SJSA1 (cell line): ENCODE results near the gene SLIT1. TPM values are rescaled to one million over a fixed set of nuclear protein-coding genes. Genes with fewer than 3 reads are reported as not detected.
A peak's percentile ranks its signal among the peaks of the same experiment; 100 is the strongest.

Source experiments
- DNase-seq, 2 experiments: peaks; one replicate each; pipeline ENCODE4 v3.0.0-alpha.2; 2015 to 2020; ENCODE audit warnings: low spot score in 2 of 2, low read depth in 1 of 2
- H3K27ac ChIP-seq: fragments of 250-450 bp; sonication (Bioruptor Pico); 2 replicates; pipeline ENCODE4 v1.5.1; 2020; ENCODE audit warnings: mild to moderate bottlenecking, moderate library complexity
- H3K27me3 ChIP-seq: fragments of 250-450 bp; sonication (Bioruptor Pico); replicated peaks from 2 replicates; pipeline ENCODE4 v1.5.1; 2020; ENCODE audit warnings: mild to moderate bottlenecking, moderate library complexity
- H3K36me3 ChIP-seq: fragments of 250-450 bp; sonication (Bioruptor Pico); 2 replicates; pipeline ENCODE4 v1.5.1; 2020; ENCODE audit warnings: mild to moderate bottlenecking
- H3K4me1 ChIP-seq: fragments of 250-450 bp; sonication (Bioruptor Pico); replicated peaks from 2 replicates; pipeline ENCODE4 v1.6.1; 2021; ENCODE audit warnings: mild to moderate bottlenecking
- H3K4me3 ChIP-seq: fragments of 250-450 bp; sonication (Bioruptor Pico); 2 replicates; pipeline ENCODE4 v1.5.1; 2020; ENCODE audit warnings: mild to moderate bottlenecking
- H3K9me3 ChIP-seq: fragments of 250-450 bp; sonication (Bioruptor Pico); replicated peaks from 2 replicates; pipeline ENCODE4 v1.5.1; 2020; ENCODE audit warnings: mild to moderate bottlenecking
- total RNA-seq: library from RNA; depleted of rRNA; stranded (reverse); fragments of >200 nt; shearing (Covaris generic); gene quantifications from 2 replicates; pipeline ENCODE4 v1.2.3, GENCODE V29; 2014

SLIT1 gene
- total RNA-seq, 1 experiment from 2014 or later = not detected

DNA sequence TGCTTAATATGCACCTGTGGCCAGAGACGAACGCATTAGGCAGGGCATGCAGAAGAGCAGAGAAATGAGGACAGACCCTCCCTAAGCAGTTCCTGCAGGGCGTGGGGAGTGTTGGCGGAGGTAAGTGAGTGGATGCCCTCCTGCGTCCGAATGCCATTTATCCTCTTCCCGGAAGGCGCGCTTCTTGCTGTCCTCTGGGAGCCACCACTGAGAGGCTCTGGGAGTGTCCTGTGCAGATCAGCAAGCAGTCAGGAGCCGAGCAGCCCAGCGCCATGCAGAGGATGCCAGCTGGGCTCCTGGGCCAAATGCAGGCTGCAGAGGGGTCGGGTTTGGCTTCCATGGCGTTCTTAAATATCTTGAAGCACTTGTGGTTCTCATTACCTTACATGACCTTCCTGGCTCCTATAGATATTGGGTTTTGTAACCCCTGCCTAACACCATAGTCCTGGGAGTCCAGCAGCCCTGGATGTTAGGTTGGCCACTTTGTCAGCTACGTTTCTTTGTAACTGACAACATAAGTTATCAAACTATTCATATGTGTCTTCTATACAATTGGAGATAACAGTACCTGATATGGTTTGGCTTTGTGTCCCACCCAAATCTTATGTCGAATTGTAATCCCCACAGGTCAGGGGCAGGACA lies 30.0 kb upstream of the SLIT1 start:
- H3K36me3 ChIP-seq = no peaks in the 10 kb centered on the region
- no peak for DNase-seq
- peaks cover 3% of the 10 kb centered on the region; the same call in 1 of the 2 replicates for H3K4me1 ChIP-seq
- H3K27me3 ChIP-seq = no peaks in the 10 kb centered on the region
- H3K9me3 ChIP-seq = no peaks in the 10 kb centered on the region
- H3K4me3 ChIP-seq = no peak overlapping the region
- H3K27ac ChIP-seq = no peak overlapping the region

DNA sequence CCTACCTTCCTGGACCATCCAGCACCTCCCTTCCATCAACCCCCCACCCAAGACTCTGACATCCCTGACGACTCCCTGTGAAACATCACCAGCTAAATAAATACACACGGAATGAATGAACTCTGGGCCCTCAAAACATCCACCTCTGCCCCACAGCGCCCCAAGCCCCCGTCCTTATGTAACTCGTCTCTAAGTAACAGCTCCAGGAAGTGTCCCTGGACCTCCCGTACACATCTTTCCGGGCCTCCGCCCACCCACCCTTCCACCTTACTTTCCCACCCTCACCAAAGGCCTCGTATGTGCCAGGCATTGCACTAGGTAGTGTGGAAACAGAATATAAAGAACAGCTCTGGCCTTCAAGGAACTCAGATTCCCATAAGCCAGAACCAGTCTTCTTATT lies 27.7 kb upstream of the SLIT1 start:
- H3K9me3 ChIP-seq = no peaks in the 10 kb centered on the region
- no peak for DNase-seq
- no peaks in the 10 kb centered on the region; the same call in 1 of the 2 replicates for H3K27me3 ChIP-seq
- no peak overlapping the region for H3K4me3 ChIP-seq
- no peak overlapping the region for H3K27ac ChIP-seq
- peaks cover 3% of the 10 kb centered on the region; the same call in 1 of the 2 replicates for H3K4me1 ChIP-seq
- H3K36me3 ChIP-seq = no peaks in the 10 kb centered on the region

DNA sequence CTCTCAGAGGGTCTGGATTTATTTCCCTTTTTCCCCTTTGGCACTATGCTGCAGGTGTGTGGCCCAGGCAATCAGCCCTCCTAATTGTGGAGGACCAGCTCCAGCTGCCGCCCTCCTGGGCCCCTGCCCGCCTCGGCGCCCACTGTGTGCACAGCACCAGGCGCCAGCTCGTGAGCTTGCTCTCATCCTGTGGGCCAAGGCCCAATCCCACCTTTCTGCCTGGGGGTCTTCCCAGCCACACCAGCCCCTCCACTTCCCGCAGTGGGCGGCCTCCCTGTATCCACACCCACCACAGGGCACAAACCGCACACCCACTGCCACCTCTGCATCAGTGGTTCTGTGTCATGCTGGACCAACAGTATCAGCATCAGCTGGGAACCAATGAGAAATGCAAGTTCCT lies 25.5 kb upstream of the SLIT1 start:
- H3K4me3 ChIP-seq = no peak overlapping the region
- H3K9me3 ChIP-seq = no peaks in the 10 kb centered on the region
- H3K27me3 ChIP-seq = no peaks in the 10 kb centered on the region; the same call in 1 of the 2 replicates
- H3K36me3 ChIP-seq = no peaks in the 10 kb centered on the region
- no peak overlapping the region for H3K27ac ChIP-seq
- H3K4me1 ChIP-seq = no peaks in the 10 kb centered on the region
- no peak for DNase-seq

DNA sequence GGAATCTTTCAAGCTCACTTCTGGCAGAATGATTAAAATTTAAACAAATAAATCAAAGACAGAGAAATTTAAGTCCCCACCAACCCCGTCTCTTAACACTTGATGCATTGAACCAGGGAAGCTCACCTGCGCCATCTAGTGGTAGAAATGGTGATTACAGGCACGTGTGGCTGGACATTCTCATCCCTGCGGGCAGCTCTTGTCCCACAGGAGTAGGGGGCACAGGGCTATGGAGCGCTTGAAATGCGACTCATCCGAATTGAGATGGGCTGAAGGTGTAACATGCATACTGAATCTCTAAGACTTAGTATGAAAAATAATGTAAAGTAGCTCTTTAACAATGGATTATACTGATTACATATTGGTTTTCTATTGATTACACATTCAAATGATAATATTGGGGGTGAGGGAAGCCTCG lies 24.8 kb upstream of the SLIT1 start:
- H3K27ac ChIP-seq = no peak overlapping the region
- no peak overlapping the region for H3K4me3 ChIP-seq
- H3K4me1 ChIP-seq = no peaks in the 10 kb centered on the region
- no peaks in the 10 kb centered on the region for H3K9me3 ChIP-seq
- no peaks in the 10 kb centered on the region for H3K36me3 ChIP-seq
- DNase-seq = peak; percentile 54 to 67
- no peaks in the 10 kb centered on the region; the same call in 1 of the 2 replicates for H3K27me3 ChIP-seq

DNA sequence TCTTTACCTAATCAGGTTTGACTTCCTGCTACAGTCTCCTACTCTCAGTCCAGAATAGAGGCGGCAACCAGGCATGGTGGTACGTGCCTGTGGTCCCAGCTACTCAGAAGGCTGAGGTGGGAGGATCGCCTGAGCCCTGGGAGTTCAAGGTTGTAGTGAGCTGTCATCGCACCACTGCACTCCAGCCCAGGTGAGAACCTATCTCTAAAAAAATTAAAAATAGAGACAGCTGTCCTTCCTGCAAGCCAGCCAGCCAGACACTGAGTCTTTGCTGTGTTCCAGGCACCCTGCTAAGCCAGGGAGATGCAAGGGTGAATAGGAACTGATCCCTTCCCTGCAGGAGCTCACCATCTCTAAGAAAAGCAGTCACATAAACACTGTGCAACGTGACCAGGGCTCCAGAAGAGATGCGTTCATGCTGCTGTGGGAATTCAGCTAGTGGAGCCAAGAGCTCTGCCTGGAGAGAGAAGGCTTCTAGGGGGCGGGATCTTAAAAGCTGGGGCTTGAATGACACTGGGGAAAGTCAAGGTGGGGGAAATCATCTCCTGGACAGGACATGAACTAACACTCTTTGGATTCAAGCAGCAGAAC lies 22.1 kb upstream of the SLIT1 start:
- Histone ChIP-seq H3K27ac (no peak overlapping the region), H3K4me1 (no peaks in the 10 kb centered on the region), H3K36me3 (no peaks in the 10 kb centered on the region), H3K9me3 (no peaks in the 10 kb centered on the region), H3K27me3 (peaks cover 1% of the 10 kb centered on the region; the same call in 1 of the 2 replicates), H3K4me3 (no peak overlapping the region)
- no peak for DNase-seq

DNA sequence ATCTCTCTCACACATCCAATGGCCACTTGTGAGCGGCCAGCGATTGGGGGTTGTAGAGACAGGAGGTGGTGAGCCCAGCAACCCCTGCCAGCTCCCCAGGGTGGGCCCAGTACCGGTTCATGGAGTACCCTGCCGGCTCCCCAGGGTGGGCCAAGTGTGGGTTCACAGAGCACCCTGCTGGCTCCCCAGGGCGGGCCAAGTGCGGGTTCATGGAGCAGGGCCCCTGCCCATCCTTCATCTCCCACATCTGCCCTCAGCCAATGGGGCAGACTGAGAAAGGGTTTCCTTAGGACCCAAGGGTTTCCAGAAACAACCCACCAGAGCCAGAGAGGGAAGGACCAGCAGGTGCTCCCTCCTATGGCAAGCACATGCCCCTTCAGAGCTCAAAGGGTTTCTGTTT lies 21.4 kb upstream of the SLIT1 start:
- no peaks in the 10 kb centered on the region for H3K9me3 ChIP-seq

DNA sequence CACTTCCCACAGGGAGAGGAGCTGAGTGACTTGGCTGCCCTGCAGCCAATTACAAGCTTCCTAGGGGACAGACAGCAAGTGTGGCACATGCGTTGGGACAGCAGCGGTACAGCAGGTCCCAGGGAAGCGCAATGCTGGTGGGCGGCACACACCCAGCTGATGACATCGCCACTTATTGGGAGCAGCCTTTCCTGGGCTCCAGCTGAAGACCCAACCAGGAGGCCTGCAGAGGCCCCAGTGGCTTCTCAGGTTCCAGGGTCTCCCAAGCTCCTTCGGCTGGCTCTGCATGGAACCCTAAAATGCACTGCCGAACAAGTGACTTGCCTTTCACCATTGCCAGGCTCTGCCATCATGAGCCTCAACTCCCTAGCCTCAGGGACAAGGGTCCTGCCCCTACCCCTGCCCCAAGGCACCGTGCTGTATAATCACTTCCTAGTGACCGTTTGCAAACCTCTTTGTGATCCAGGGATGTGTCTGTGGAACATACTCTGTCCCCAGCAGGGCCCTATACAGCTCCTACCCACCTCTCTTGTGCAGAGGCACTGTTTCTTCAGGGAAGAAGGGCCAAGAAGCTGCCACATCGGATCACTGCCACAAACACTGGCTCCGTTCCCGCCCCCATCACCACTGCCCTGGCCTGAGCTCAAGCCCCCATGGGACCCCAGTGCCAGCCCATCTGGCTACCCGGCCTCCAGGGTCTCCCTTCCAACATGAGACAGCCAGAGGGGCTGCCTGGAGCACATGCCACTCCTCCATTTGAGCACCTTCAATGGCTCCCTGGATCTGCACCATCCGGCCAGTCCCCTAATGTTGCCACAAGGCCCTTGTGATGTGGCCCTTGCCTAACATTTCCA lies 19.3 kb upstream of the SLIT1 start:
- Histone ChIP-seq H3K4me1 (peaks cover 13% of the 10 kb centered on the region; the same call in 1 of the 2 replicates), H3K36me3 (no peaks in the 10 kb centered on the region), H3K27me3 (peaks cover 11% of the 10 kb centered on the region), H3K4me3 (no peak overlapping the region), H3K27ac (no peak overlapping the region), H3K9me3 (no peaks in the 10 kb centered on the region)
- no peak for DNase-seq

More for the DNA sequence above, 21.4 kb upstream of the SLIT1 start:
- Histone ChIP-seq H3K27ac (no peak overlapping the region), H3K4me3 (no peak overlapping the region), H3K4me1 (no peaks in the 10 kb centered on the region), H3K36me3 (no peaks in the 10 kb centered on the region), H3K27me3 (peaks cover 2% of the 10 kb centered on the region; the same call in 1 of the 2 replicates)
- DNase-seq = no peak

DNA sequence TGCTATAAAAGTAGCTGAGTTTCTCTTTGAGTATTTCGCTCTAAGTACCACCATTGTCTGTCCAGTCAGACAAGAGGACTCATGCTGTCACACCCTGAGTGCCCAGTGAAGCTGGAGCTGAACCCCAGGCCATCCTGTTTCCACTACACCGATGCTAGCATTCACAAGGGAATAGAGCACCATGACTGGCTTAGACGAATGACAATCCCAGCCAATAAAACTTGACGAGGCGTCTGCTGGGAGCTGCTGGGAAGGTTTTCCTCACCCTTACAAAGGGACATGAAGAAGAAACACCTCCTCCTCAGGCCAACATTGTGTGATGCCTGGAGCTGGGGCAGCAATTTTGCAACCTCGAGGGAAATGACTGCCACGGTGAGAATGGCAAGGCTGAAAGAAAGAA lies 17.5 kb upstream of the SLIT1 start:
- no peaks in the 10 kb centered on the region for H3K9me3 ChIP-seq
- peaks cover 13% of the 10 kb centered on the region; the same call in 1 of the 2 replicates for H3K4me1 ChIP-seq
- H3K27me3 ChIP-seq = peaks cover 20% of the 10 kb centered on the region
- H3K27ac ChIP-seq = no peak overlapping the region
- no peaks in the 10 kb centered on the region for H3K36me3 ChIP-seq
- no peak overlapping the region for H3K4me3 ChIP-seq
- DNase-seq = no peak

DNA sequence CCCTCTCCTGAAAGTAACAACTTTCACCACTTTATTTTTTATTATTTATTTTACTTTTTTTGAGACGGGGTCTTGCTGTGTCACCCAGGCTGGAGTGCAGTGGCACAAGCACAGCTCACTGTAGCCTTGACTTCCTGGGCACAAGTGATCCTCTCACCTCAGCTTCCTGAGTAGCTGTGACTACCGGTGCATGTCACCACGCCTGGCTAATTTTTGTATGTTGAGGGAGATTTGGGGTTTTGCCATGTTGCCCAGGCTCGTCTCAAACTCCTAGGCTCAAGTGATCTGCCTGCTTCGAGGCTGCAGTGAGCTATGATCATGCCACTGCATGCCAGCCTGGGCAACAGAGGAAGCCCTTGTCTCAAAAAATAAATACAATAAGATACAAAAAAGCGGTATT lies 14.9 kb upstream of the SLIT1 start:
- DNase-seq = no peak
- Histone ChIP-seq H3K4me1 (peaks cover 21% of the 10 kb centered on the region; the same call in 1 of the 2 replicates), H3K36me3 (no peaks in the 10 kb centered on the region), H3K27me3 (peaks cover 42% of the 10 kb centered on the region), H3K9me3 (no peaks in the 10 kb centered on the region), H3K4me3 (no peak overlapping the region), H3K27ac (no peak overlapping the region)

DNA sequence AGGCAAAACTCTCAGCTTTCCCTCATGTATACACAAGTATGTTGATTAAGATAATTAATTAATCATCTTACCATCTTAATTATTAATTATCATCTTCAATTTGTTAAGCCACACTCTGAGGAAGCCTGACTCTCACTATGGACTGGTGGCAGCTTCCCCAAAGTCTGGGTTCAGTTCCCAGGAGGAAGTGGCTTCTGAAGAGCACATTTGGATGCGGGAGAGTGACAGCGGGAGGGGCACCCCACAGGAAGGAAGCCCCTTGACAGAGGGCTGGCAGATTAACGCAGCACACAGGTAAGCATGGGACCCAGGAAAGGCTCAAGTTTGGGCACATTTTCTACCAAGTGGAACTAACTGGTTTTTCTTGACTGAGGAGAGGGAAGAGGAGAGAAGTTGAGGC lies 13.4 kb upstream of the SLIT1 start:
- Histone ChIP-seq H3K36me3 (no peaks in the 10 kb centered on the region), H3K27me3 (peaks cover 56% of the 10 kb centered on the region), H3K9me3 (no peaks in the 10 kb centered on the region), H3K4me3 (no peak overlapping the region), H3K4me1 (peaks cover 21% of the 10 kb centered on the region; the same call in 1 of the 2 replicates), H3K27ac (no peak overlapping the region)
- no peak for DNase-seq

DNA sequence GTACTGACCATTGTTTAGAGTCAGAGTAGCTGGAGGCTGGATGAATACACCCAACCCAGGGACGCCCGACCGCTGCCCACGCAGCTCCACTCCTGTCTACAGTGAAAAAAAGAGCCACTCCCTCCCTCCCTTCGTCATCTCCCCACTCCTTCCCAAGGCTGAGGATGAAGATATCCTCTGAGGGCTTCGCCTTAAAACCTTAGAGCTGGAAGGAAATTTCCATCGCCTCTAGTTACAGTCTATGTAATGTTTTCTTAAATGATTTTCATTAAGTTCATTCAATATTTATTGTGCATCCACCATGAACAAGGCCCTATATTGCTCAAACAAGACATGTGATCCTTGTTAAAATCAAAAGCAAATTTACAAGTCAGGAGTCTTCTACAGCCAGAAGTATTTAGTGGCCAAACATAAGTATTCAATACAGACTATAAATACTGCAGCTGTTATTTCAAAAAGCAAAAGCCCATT lies 11.3 kb upstream of the SLIT1 start:
- no peaks in the 10 kb centered on the region for H3K36me3 ChIP-seq
- no peak overlapping the region for H3K27ac ChIP-seq
- peaks cover 71% of the 10 kb centered on the region for H3K27me3 ChIP-seq
- H3K9me3 ChIP-seq = no peaks in the 10 kb centered on the region
- no peak overlapping the region for H3K4me3 ChIP-seq
- no peak for DNase-seq
- peaks cover 21% of the 10 kb centered on the region; the same call in 1 of the 2 replicates for H3K4me1 ChIP-seq

DNA sequence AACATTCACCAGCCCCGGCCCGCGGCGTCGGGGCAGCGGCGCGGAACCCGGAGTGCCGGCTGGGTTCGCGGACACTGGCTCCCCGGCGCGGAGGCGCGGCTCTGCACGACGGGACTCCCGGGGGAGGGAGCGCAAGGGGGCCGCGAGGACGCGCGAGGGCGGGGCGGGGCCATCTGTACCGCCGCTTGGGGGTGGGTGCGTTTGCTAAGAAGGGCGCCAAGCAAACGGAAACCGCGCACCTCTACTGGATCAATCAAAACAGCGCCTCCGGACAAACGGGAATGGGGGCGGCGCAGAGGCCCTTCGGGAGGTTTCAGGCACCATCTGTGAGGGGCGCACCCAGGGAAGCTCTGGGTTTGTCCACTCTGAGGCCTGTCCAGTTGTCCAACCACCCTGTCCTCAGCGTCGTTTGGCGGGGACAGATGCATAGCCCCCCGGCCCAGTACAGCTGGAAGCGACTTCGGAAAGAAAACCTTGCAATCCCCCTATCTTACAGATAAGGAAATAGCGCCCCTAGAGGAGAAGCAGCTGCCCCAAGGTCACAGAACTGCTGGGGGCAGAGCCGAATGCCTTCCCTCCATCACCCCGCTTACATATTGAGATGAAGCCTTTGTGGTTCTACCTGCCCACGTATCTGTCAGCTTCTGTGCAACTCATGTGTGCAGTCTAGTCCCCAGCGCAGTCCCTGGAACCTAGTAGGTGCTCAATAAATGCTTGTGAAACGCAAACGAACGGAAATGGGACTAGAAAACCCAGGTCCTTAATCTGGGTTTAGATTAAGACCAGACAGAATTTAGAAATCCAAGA lies 10.7 kb upstream of the SLIT1 start:
- Histone ChIP-seq H3K4me3 (peak overlapping the region; percentile 39), H3K27ac (no peak overlapping the region), H3K4me1 (peaks cover 18% of the 10 kb centered on the region; the same call in 1 of the 2 replicates), H3K36me3 (no peaks in the 10 kb centered on the region), H3K9me3 (no peaks in the 10 kb centered on the region), H3K27me3 (peaks cover 76% of the 10 kb centered on the region)
- peak; percentile 60 to 61 for DNase-seq

DNA sequence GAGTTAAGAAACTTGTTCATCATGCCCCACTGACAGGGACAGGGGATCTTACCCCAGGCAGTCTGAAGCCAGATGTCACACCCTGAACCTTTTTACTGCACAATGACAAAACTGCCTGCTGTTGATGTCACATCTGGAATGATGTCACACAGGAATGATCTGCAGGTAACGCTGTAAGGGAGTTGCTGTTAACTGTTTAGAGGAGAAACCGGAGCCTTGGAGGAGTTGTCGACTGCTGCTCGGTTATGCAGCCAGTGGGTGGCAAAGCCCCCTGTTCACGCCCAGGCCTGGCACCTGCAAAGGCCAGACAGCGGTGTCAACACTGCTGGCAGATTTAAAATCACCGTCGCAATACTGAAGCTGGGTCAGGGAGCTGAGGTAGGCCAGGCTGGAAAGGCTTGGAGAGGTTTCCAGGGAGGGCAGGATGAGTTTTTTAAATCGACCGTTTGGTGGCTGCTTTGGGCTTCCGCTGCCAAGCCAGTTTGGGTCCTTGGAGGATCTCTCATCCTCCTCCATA lies 10.0 kb upstream of the SLIT1 start:
- Histone ChIP-seq H3K36me3 (no peaks in the 10 kb centered on the region), H3K9me3 (no peaks in the 10 kb centered on the region)
- peak in 1 of 2 experiments; percentile 5 for DNase-seq

More for the DNA sequence above, 10.0 kb upstream of the SLIT1 start:
- Histone ChIP-seq H3K4me3 (peak overlapping the region; percentile 39), H3K27me3 (peaks cover 76% of the 10 kb centered on the region), H3K4me1 (peaks cover 15% of the 10 kb centered on the region; the same call in 1 of the 2 replicates), H3K27ac (no peak overlapping the region)
